GM12878 (cell line): ENCODE data around the gene GPR4. TPM values are rescaled to one million over a fixed set of nuclear protein-coding genes. Genes with fewer than 3 reads are reported as not detected.

Source experiments
- ATAC-seq: fragments of 200-7000 bp; cut with Tn5 transposase; 3 replicates; pipeline ENCODE4 v1.9.1; 2020; ENCODE audit warnings: mild to moderate bottlenecking, moderate library complexity
- BruUV-seq: library from RNA; stranded (reverse); fragments of 400-500 nt; replicated peaks from 2 replicates; lab custom pipeline; 2021; lab: Mats Ljungman, UMichigan
- CTCF ChIA-PET: fragments of 300-600 bp; sonication (Branson Sonifier 250); formaldehyde crosslinking; extraction: SDS; loops from one replicate; lab custom pipeline; 2021; ENCODE audit warnings: inconsistent platforms; lab: Yijun Ruan, JAX
- POLR2A ChIA-PET: fragments of 350-600 bp; formaldehyde crosslinking; extraction: SDS; loops from one replicate; lab custom pipeline; 2021; ENCODE audit warnings: inconsistent platforms; lab: Charles Lee
- RAD21 ChIA-PET: fragments of 300-600 bp; sonication (Branson Sonifier 250); formaldehyde crosslinking; loops from one replicate; lab custom pipeline; 2023; ENCODE audit warnings: antibody characterized with exemption; ENCODE audit not compliant: unreplicated experiment; lab: Charles Lee
- SMC1A ChIA-PET: fragments of 300-600 bp; sonication (Branson Sonifier 250); formaldehyde crosslinking; loops from one replicate; lab custom pipeline; 2023; ENCODE audit not compliant: unreplicated experiment, uncharacterized antibody; lab: Charles Lee
- DNase-seq: peaks from one replicate; pipeline ENCODE4 v3.0.0-alpha.2; 2011; ENCODE audit warnings: low read depth, low spot score
- FAIRE-seq: peaks from 3 replicates; lab custom pipeline; 2011; peaks lifted over from hg19 to GRCh38; lab: Jason Lieb, UNC
- H2AFZ ChIP-seq: 2 replicates; pipeline ENCODE4 v1.6.0; 2011; ENCODE audit warnings: low read depth, low read length, control low read depth; ENCODE audit not compliant: control insufficient read depth
- H3K27ac ChIP-seq: 2 replicates; pipeline ENCODE4 v1.5.1; 2011; ENCODE audit warnings: control low read depth; ENCODE audit not compliant: control insufficient read depth, insufficient read depth
- H3K27me3 ChIP-seq, 2 experiments: replicated peaks in 1 of 2; 2 replicates each; pipeline versions ENCODE4 v1.6.0 to v1.6.1; 2011; ENCODE audit warnings: low read length in 1 of 2; ENCODE audit not compliant: control insufficient read depth in 2 of 2, insufficient read depth in 2 of 2
- H3K36me3 ChIP-seq, 2 experiments: 2 replicates each; pipeline ENCODE4 v1.5.1; 2011; ENCODE audit warnings: low read length in 1 of 2; ENCODE audit not compliant: control insufficient read depth in 2 of 2, insufficient read depth in 2 of 2
- H3K4me1 ChIP-seq: 2 replicates; pipeline ENCODE4 v1.6.1; 2011; ENCODE audit warnings: mild to moderate bottlenecking, low read length, moderate library complexity, mixed read lengths; ENCODE audit not compliant: control insufficient read depth, insufficient read depth
- H3K4me2 ChIP-seq: 2 replicates; pipeline ENCODE4 v1.6.0; 2011; ENCODE audit warnings: control low read depth; ENCODE audit not compliant: control insufficient read depth, insufficient read depth
- H3K4me3 ChIP-seq: fragments of 200-600 bp; sonication (generic); 2 replicates; pipeline ENCODE4 v1.5.1; 2016
- H3K79me2 ChIP-seq: 2 replicates; pipeline ENCODE4 v1.6.0; 2011; ENCODE audit warnings: low read length; ENCODE audit not compliant: control insufficient read depth, insufficient read depth
- H3K9ac ChIP-seq: 2 replicates; pipeline ENCODE4 v1.8.0; 2011; ENCODE audit warnings: low read length, control low read depth, mixed read lengths; ENCODE audit not compliant: control insufficient read depth, insufficient read depth
- H3K9me3 ChIP-seq: replicated peaks from 3 replicates; pipeline ENCODE4 v1.5.1; 2011; ENCODE audit warnings: mild to moderate bottlenecking, low read length; ENCODE audit not compliant: control insufficient read depth, insufficient read depth
- H4K20me1 ChIP-seq: 2 replicates; pipeline ENCODE4 v1.6.0; 2011; ENCODE audit not compliant: control insufficient read depth, insufficient read depth
- BMI1 ChIP-seq: fragments of 450-650 bp; IDR thresholded peaks from 2 replicates; pipeline ENCODE4 v1.6.1; 2016; ENCODE audit warnings: mild to moderate bottlenecking, moderate library complexity, borderline replicate concordance
- HDGF ChIP-seq: fragments of 450-650 bp; IDR thresholded peaks from 2 replicates; pipeline ENCODE4 v1.6.1; 2016; ENCODE audit warnings: antibody characterized with exemption
- MEF2A ChIP-seq: IDR thresholded peaks from 2 replicates; pipeline ENCODE4 v1.6.1; 2011; ENCODE audit warnings: low read depth, mild to moderate bottlenecking, low read length, moderate library complexity; ENCODE audit not compliant: insufficient read depth
- MYB ChIP-seq: fragments of 150-350 bp; IDR thresholded peaks from 2 replicates; pipeline ENCODE4 v1.6.1; 2014; ENCODE audit warnings: mild to moderate bottlenecking, low read depth, low read length, borderline replicate concordance
- RAD21 ChIP-seq: IDR thresholded peaks from 2 replicates; pipeline ENCODE4 v1.6.1; 2011; ENCODE audit warnings: mild to moderate bottlenecking, low read depth, low read length, moderate library complexity; ENCODE audit not compliant: insufficient read depth
- TAF1 ChIP-seq: IDR thresholded peaks from 2 replicates; pipeline ENCODE4 v1.6.1; 2011; ENCODE audit warnings: mild to moderate bottlenecking, low read depth, low read length, borderline replicate concordance
- TBL1XR1 ChIP-seq: IDR thresholded peaks from 2 replicates; pipeline ENCODE4 v1.6.1; 2012; ENCODE audit warnings: low read depth, low read length, improper control_type of control experiment
- ZNF384 ChIP-seq: IDR thresholded peaks from 2 replicates; pipeline ENCODE4 v1.6.1; 2012; ENCODE audit warnings: low read depth, mild to moderate bottlenecking, low read length, improper control_type of control experiment, borderline replicate concordance
- whole genome bisulfite sequencing: methylation state at CpG from one replicate; pipeline ENCODE4 v1.1.6; 2016; ENCODE audit warnings: low lambda C conversion rate; ENCODE audit not compliant: insufficient replicate concordance, insufficient coverage; ENCODE audit errors: missing lambda C conversion rate; 5-methylcytosine and 5-hydroxymethylcytosine counted together
- in situ Hi-C: fragments of 300-500 bp; cut with MboI; formaldehyde crosslinking; loops from 9 replicates; pipeline ENCODE4 v1.14.3; 2018; ENCODE audit warnings: mixed read lengths
- intact Hi-C: fragments of 100-400 bp; cut with micrococcal nuclease; formaldehyde crosslinking; loops from one replicate; pipeline ENCODE4 v1.14.2; 2022; ENCODE audit not compliant: unreplicated experiment
- polyA plus RNA-seq, 11 experiments: library from polyadenylated mRNA; depleted of rRNA in 4 of 11; unstranded in 6 of 11; stranded (reverse) in 5 of 11; fragments of >200 nt; fragmentation: Nextera tagmentation in 4 of 11; fragmentation: Illumina TruSeq in 1 of 11; extraction: Ambion mirVana in 4 of 11; extraction: Trizol in 1 of 11; gene quantifications; 1 replicate in 1 of 11; 2 replicates in 10 of 11; pipeline versions ENCODE4 v1.2.1 to v1.2.3, GENCODE V29; 2011 to 2016; ENCODE audit warnings: inconsistent platforms in 2 of 11, missing spikeins in 2 of 11, low read depth in 1 of 11
- total RNA-seq, 4 experiments: library from RNA; depleted of rRNA in 3 of 4; stranded (reverse); fragments of >200 nt in 3 of 4; fragmentation: Illumina TruSeq in 1 of 4; extraction: Trizol in 1 of 4; gene quantifications; 2 replicates each; pipeline versions ENCODE4 v1.2.1 to v1.2.3, GENCODE V29; 2013 to 2021
- TF ChIP-seq, protein P1 (sequence below): fragments of 450-650 bp; IDR thresholded peaks from 2 replicates; pipeline ENCODE4 v1.6.1; 2016; ENCODE audit warnings: mild to moderate bottlenecking

Gene GPR4
- total and polyA plus RNA-seq, 10 of the 15 experiments (the other 5 are each of a cell fraction or from before 2014, with no cell fraction given), result not detected

DNA sequence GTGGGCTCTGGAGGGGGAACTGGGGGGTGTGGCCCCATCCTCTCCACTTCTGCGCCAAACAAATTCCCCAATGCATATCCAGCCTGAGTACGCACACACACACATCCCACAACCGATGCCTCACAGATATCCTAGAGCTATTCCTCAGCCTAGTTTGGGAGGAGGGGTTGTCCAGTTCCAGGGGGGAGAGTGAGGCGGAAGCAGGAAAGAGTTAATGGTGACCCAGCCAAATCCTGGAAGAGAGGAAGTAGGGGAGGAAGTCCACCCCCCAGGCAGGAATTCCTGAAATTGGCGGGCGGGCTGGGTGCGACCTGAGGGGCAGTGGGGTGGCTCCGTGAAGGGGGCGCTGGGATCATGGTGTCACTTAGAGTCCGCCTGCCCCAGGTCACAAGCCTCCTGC is 897 bp downstream of the GPR4 start:
- in situ Hi-C loops, result no loop called here

DNA sequence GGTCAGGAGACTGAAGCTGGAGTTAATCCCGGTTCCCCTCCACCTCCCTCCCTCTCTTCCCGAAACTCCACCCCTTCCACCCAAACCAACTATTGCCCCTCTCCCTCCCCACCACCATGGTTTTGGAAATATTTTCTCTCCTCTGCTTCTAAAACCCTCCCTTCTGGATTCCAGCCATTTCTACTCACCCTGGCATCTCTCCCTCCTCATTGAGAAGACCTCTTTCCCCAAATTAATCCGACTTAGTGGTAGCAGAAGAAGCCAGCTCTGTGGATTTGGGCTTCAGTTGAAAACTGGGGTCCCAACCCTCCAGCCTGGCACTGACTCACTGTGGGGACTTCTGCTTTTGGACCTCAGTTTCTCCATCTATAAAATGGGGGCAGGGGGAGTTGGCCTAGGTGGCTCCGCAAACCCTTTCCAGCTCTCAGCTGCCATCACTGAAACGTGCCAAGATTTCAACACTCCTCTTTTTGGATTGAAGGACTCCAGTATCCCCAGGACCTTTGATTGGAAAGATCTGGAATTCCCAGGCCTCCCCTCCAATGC is 1.6 kb downstream of the GPR4 start:
- POLR2A ChIA-PET, result interaction anchor here (1.5 kb wide), 1 partner anchor 38 kb away, joined by 4 read pairs; the partner anchor contains the start of gene EML2
- Histone ChIP-seq H3K4me2 (no peak overlapping the region), H3K9ac (no peak overlapping the region), H3K4me3 (no peak overlapping the region), H2AFZ (no peak overlapping the region), H3K27me3 (peaks cover 4 to 19% of the 10 kb centered on the region in 2 experiments), H3K36me3 (no peaks in the 10 kb centered on the region), H3K27ac (no peak overlapping the region), H3K79me2 (no peaks in the 10 kb centered on the region), H3K4me1 (no peaks in the 10 kb centered on the region), H4K20me1 (no peaks in the 10 kb centered on the region), H3K9me3 (no peaks in the 10 kb centered on the region)
- ATAC-seq, result no peak
- in situ Hi-C loops (no loop called here), intact Hi-C loops (no loop called here)
- CTCF ChIA-PET, result interaction anchor here (0.9 kb wide), 1 partner anchor 43 kb away, joined by 3 read pairs; no protein-coding TSS in a partner anchor
- BruUV-seq, result no TSS peak
- 41% methylated on average over 5 of the region's 5 CpGs for WGBS
- RAD21 ChIA-PET, result no interaction called here
- FAIRE-seq, result no peak
- TF ChIP-seq MYB (no peak), BMI1 (no peak), ZNF384 (no peak), TAF1 (no peak), MEF2A (no peak), RAD21 (no peak), TBL1XR1 (no peak)
- SMC1A ChIA-PET, result no interaction called here
- DNase-seq, result no peak

More for the DNA sequence above, 897 bp downstream of the GPR4 start:
- SMC1A ChIA-PET, result no interaction called here
- Histone ChIP-seq H3K9ac (no peak overlapping the region), H3K4me3 (no peak overlapping the region), H4K20me1 (no peaks in the 10 kb centered on the region), H3K27ac (no peak overlapping the region), H2AFZ (no peak overlapping the region), H3K9me3 (no peaks in the 10 kb centered on the region), H3K36me3 (no peaks in the 10 kb centered on the region), H3K27me3 (peaks cover 4 to 19% of the 10 kb centered on the region in 2 experiments), H3K4me1 (no peaks in the 10 kb centered on the region), H3K79me2 (no peaks in the 10 kb centered on the region), H3K4me2 (no peak overlapping the region)
- TF ChIP-seq HDGF, result no peak
- TF ChIP-seq, protein P1, sequence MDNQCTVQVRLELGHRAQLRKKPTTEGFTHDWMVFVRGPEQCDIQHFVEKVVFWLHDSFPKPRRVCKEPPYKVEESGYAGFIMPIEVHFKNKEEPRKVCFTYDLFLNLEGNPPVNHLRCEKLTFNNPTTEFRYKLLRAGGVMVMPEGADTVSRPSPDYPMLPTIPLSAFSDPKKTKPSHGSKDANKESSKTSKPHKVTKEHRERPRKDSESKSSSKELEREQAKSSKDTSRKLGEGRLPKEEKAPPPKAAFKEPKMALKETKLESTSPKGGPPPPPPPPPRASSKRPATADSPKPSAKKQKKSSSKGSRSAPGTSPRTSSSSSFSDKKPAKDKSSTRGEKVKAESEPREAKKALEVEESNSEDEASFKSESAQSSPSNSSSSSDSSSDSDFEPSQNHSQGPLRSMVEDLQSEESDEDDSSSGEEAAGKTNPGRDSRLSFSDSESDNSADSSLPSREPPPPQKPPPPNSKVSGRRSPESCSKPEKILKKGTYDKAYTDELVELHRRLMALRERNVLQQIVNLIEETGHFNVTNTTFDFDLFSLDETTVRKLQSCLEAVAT, result no peak
- no peak for DNase-seq
- BruUV-seq, result no TSS peak
- POLR2A ChIA-PET, result interaction anchor here (1.5 kb wide), 1 partner anchor 38 kb away, joined by 4 read pairs; the partner anchor contains the start of gene EML2
- CTCF ChIA-PET, result interaction anchor here (0.9 kb wide), 1 partner anchor 42 kb away, joined by 3 read pairs; no protein-coding TSS in a partner anchor
- 44% methylated on average over 8 of the region's 10 CpGs for whole genome bisulfite sequencing
- FAIRE-seq, result no peak
- no peak for ATAC-seq
- RAD21 ChIA-PET, result no interaction called here
- intact Hi-C loops, result no loop called here
